ENCODE data around the gene TNIP3. TPM values are rescaled to one million over a fixed set of nuclear protein-coding genes. Genes with fewer than 3 reads are reported as not detected.

Gene TNIP3
- total and polyA plus RNA-seq, 9 of the 15 experiments (the other 6 are each of a cell fraction or from before 2014, with no cell fraction given): 0.14 TPM; not detected in 8

- TF ChIP-seq ZBTB26 (CRISPR knock-in tag; IDR thresholded peaks at IDR 0.05): no peak
Measured at GRCh38 chr4:121144021-121144420, 20.1 kb downstream of the TNIP3 start (continued).

GRCh38 chr4:121143131-121143530, 21.0 kb downstream of the TNIP3 start:
- Histone ChIP-seq H3K4me1 (replicated peaks in 1 of 2; ENCODE audit: control insufficient read depth in 2 of 2, insufficient read depth in 2 of 2, low read length in 2 of 2) (no peaks in the 10 kb centered on the region), H4K20me1 (replicated peaks; ENCODE audit: control insufficient read depth, insufficient read depth, low read length) (no peaks in the 10 kb centered on the region), H3K27me3 (ENCODE audit: control insufficient read depth in 2 of 2, insufficient read depth in 2 of 2, low read length in 2 of 2) (no peaks in the 10 kb centered on the region), H2AFZ (ENCODE audit: low read depth, low read length) (no peak overlapping the region), H3K4me2 (ENCODE audit: insufficient read depth, low read length) (no peak overlapping the region), H3K9me3 (replicated peaks; ENCODE audit: control insufficient read depth, insufficient read depth, low read depth, low read length) (no peaks in the 10 kb centered on the region), H3K36me3 (ENCODE audit: control insufficient read depth, insufficient read depth, low read length) (no peaks in the 10 kb centered on the region), H3K9me1 (ENCODE audit: control insufficient read depth, insufficient read depth, low read length) (no peaks in the 10 kb centered on the region), H3K4me3 (no peak overlapping the region), H3K27ac (ENCODE audit: extremely low read depth, low read depth, low read length) (no peak overlapping the region), H3K9ac (ENCODE audit: insufficient read depth in 1 of 2, low read depth in 2 of 2, low read length in 2 of 2) (no peak overlapping the region), H3K79me2 (ENCODE audit: control insufficient read depth, insufficient read depth, low read length) (no peaks in the 10 kb centered on the region)
- intact Hi-C loops (cut with micrococcal nuclease): no loop called here
- ChIA-PET POLR2A (no interaction called here), CTCF (ENCODE audit: low intra/inter-chr PET ratio) (no interaction called here)
- ATAC-seq (no peak), FAIRE-seq (no peak), DNase-seq (ENCODE audit: extremely low read depth in 1 of 4, low spot score in 3 of 4) (no peak)
- no TSS peak for BruUV-seq (replicated peaks)
- in situ Hi-C loops (cut with MboI): no loop called here
- TF ChIP-seq ZEB2 (IDR thresholded peaks at IDR 0.05): no peak
- no peak for TF ChIP-seq TAF1 (IDR thresholded peaks at IDR 0.05; ENCODE audit: control insufficient read depth, extremely low read depth, insufficient read depth, low read length, severe bottlenecking)
- no peak for TF ChIP-seq ARNT (IDR thresholded peaks at IDR 0.05)
- TF ChIP-seq ZNF512 (tag; IDR thresholded peaks at IDR 0.05): no peak
- TF ChIP-seq ATF2 (CRISPR knock-in tag; IDR thresholded peaks at IDR 0.05): no peak
- TF ChIP-seq NUFIP1 (IDR thresholded peaks at IDR 0.05; ENCODE audit: partially characterized antibody): no peak
- no peak for TF ChIP-seq PHF21A (IDR thresholded peaks at IDR 0.05; ENCODE audit: borderline replicate concordance, low read depth)
- no peak for TF ChIP-seq POLR2B (IDR thresholded peaks at IDR 0.05; ENCODE audit: low read depth, partially characterized antibody)
- TF ChIP-seq ZNF232 (CRISPR knock-in tag; IDR thresholded peaks at IDR 0.05): no peak
- TF ChIP-seq ARID1B (IDR thresholded peaks at IDR 0.05): no peak
- no peak for TF ChIP-seq ZNF316 (IDR thresholded peaks at IDR 0.05)
- TF ChIP-seq BCL6 (CRISPR knock-in tag; IDR thresholded peaks at IDR 0.05): no peak
- no peak for TF ChIP-seq MEIS2 (IDR thresholded peaks at IDR 0.05; ENCODE audit: partially characterized antibody)
- TF ChIP-seq THAP12 (CRISPR knock-in tag; IDR thresholded peaks at IDR 0.05): no peak
- no peak for TF ChIP-seq ZBTB26 (CRISPR knock-in tag; IDR thresholded peaks at IDR 0.05)

All from K562 (cell line).